HG03342 (cell line): ENCODE measurements around the gene ZFPL1.

Experiments used
- ATAC-seq: cut with Tn5 transposase; IDR thresholded peaks from one replicate; pipeline ENCODE4 v1.9.1; 2021; ENCODE audit warnings: mild to moderate bottlenecking, moderate library complexity; ENCODE audit not compliant: unreplicated experiment

The ZFPL1 gene

GRCh38 chr11:65083834-65084597, at the start of gene ZFPL1, which contains the start of gene CDCA5:
Gene ZFPL1, plus strand, starts transcription at chr11:65084222. Its CDS starts 477 bp downstream, at chr11:65084699.
Gene CDCA5, minus strand, starts transcription at chr11:65084040. Its CDS starts 62 bp downstream, at chr11:65083978.
- ATAC-seq = peak; percentile 78

- ATAC-seq = no peak
Observed at GRCh38 chr11:65034423-65034822, 49.6 kb upstream of the ZFPL1 start.

- no peak for ATAC-seq
Observed at GRCh38 chr11:65035579-65035978, 48.4 kb upstream of the ZFPL1 start.

- no peak for ATAC-seq
Observed at GRCh38 chr11:65036931-65037330, 47.1 kb upstream of the ZFPL1 start.

GRCh38 chr11:65040520-65040846, 43.5 kb upstream of the ZFPL1 start:
- ATAC-seq = no peak

GRCh38 chr11:65040847-65041622, 43.0 kb upstream of the ZFPL1 start, which contains the start of gene SAC3D1:
Gene SAC3D1, plus strand, starts transcription at chr11:65041210. Its CDS starts 83 bp downstream, at chr11:65041293.
- ATAC-seq = peak; percentile 85

- ATAC-seq = no peak
Observed at GRCh38 chr11:65042891-65043290, 41.1 kb upstream of the ZFPL1 start.

GRCh38 chr11:65043881-65044501, 40.0 kb upstream of the ZFPL1 start:
- no peak for ATAC-seq

GRCh38 chr11:65045061-65045460, 39.0 kb upstream of the ZFPL1 start:
- no peak for ATAC-seq

GRCh38 chr11:65045728-65046127, 38.3 kb upstream of the ZFPL1 start:
- no peak for ATAC-seq

- ATAC-seq = no peak
Observed at GRCh38 chr11:65047581-65048422, 36.2 kb upstream of the ZFPL1 start.

GRCh38 chr11:65051398-65051858, 32.6 kb upstream of the ZFPL1 start:
- no peak for ATAC-seq

GRCh38 chr11:65053827-65054508, 30.1 kb upstream of the ZFPL1 start:
- ATAC-seq = no peak

GRCh38 chr11:65055538-65055937, 28.5 kb upstream of the ZFPL1 start:
- ATAC-seq = no peak

GRCh38 chr11:65056999-65057398, 27.0 kb upstream of the ZFPL1 start:
- no peak for ATAC-seq

GRCh38 chr11:65057526-65057925, 26.5 kb upstream of the ZFPL1 start:
- ATAC-seq = no peak

GRCh38 chr11:65058012-65058411, 26.0 kb upstream of the ZFPL1 start:
- ATAC-seq = no peak

GRCh38 chr11:65058419-65059054, 25.5 kb upstream of the ZFPL1 start, which contains the start of gene NAALADL1:
Gene NAALADL1, minus strand, starts transcription at chr11:65058553. Its CDS starts 32 bp downstream, at chr11:65058521.
- ATAC-seq = no peak

GRCh38 chr11:65059523-65059922, 24.5 kb upstream of the ZFPL1 start:
- ATAC-seq = no peak
